AG09309 (cell line): Measurements from ENCODE around the gene DNAI2.

ENCODE experiments used
- DNase-seq: peaks from one replicate; pipeline ENCODE4 v3.0.0-alpha.2; 2010; ENCODE audit warnings: low read depth
- H3K4me3 ChIP-seq: 2 replicates; pipeline ENCODE4 v1.5.1; 2011; ENCODE audit warnings: mild to moderate bottlenecking, low read depth, low read length, moderate library complexity; ENCODE audit not compliant: control insufficient read depth
- TF ChIP-seq, protein P1 (sequence below): IDR thresholded peaks from 2 replicates; pipeline ENCODE4 v1.5.1; 2011; ENCODE audit warnings: mild to moderate bottlenecking, low read depth, low read length, inconsistent platforms; ENCODE audit not compliant: insufficient read depth, control insufficient read depth; ENCODE audit errors: missing control alignments

DNAI2 gene

GRCh38 chr17:74325743-74326379 is 51.8 kb downstream of the DNAI2 start, which contains the start of gene KIF19:
Gene KIF19 (plus strand): TSS chr17:74326226. CDS start chr17:74326350, 124 bp downstream.
- DNase-seq = no peak
- no peak within 1 kb of the TSS for H3K4me3 ChIP-seq
- TF ChIP-seq, protein P1, sequence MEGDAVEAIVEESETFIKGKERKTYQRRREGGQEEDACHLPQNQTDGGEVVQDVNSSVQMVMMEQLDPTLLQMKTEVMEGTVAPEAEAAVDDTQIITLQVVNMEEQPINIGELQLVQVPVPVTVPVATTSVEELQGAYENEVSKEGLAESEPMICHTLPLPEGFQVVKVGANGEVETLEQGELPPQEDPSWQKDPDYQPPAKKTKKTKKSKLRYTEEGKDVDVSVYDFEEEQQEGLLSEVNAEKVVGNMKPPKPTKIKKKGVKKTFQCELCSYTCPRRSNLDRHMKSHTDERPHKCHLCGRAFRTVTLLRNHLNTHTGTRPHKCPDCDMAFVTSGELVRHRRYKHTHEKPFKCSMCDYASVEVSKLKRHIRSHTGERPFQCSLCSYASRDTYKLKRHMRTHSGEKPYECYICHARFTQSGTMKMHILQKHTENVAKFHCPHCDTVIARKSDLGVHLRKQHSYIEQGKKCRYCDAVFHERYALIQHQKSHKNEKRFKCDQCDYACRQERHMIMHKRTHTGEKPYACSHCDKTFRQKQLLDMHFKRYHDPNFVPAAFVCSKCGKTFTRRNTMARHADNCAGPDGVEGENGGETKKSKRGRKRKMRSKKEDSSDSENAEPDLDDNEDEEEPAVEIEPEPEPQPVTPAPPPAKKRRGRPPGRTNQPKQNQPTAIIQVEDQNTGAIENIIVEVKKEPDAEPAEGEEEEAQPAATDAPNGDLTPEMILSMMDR = no peak

DNA sequence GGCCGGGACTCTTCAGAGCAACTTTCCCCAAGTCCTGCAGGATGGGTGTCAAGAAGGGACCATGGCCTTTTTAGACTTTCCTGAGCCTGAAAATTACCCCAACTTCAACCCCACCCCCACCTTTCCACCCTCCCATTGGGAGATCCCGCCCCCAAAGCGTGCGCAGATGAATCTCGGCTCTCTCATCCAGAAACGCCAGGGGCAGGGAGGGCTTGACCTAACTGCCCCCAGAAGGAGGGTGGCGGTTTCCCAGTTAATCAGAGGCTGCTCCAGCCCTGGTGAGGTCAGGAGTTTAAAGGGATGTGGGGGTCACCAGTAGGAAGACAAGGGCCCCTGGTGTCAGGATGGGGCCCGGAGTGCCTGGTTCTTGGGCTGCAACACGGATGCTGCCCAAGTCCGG is 52.5 kb downstream of the DNAI2 start:
- TF ChIP-seq, protein P1 = no peak
- no peak for DNase-seq

GRCh38 chr17:74328487-74328886 is 54.5 kb downstream of the DNAI2 start:
- TF ChIP-seq, protein P1 = no peak
- no peak for DNase-seq
- H3K4me3 ChIP-seq = no peak overlapping the region

More for the DNA sequence above, 52.5 kb downstream of the DNAI2 start:
- H3K4me3 ChIP-seq = no peak overlapping the region

DNA sequence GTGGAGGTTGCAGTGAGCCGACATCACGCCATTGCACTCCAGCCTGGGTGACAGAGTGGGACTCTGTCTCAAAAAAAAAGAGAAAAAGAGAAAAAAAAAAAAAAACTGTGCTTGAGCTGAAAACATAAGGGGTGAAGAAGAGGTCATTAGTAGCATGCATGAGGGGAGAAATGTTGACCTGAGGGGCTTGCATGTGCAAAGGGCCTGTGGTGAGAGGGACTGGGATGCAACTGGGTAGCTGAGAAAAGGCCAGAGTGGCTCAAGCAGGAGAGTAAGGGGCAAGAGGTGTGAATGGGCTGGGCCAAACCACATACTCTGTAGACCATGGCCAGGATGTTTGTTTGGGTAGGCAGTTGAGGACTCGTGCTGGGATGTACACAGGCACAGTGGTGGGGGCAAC is 55.3 kb downstream of the DNAI2 start:
- TF ChIP-seq, protein P1 = no peak

DNA sequence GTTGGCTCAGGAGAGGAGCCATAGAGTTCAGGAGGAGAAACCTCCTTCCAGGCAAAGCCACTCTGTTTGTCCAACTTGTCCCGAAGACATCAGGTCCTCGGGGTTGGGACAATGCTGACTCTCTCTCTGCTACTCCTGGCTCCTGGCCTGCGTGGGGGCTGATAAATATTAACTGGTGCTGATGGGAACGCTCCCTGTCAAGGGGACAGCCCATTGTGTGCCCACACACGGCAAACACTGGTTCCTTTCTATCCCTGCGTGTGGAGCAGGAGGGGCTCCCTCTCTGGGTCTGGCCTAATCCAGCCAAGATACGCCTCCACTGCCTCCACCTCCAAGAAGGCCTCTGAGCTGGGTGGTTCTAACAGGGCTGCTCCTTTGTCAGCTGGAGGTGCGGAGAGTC is 56.4 kb downstream of the DNAI2 start:
- TF ChIP-seq, protein P1 = no peak
- no peak overlapping the region for H3K4me3 ChIP-seq
- no peak for DNase-seq

More for the DNA sequence above, 55.3 kb downstream of the DNAI2 start:
- H3K4me3 ChIP-seq = no peak overlapping the region
- DNase-seq = no peak

GRCh38 chr17:74332017-74332650 is 58.1 kb downstream of the DNAI2 start:
- no peak for DNase-seq
- TF ChIP-seq, protein P1 = no peak
- H3K4me3 ChIP-seq = no peak overlapping the region
